ENCODE results near the gene SP1.
"Not testable (repeated sequence)": the region's sequence is repeated elsewhere in the genome, so short reads cannot be mapped to it uniquely, and the experiment has no call there.

The SP1 gene

DNA sequence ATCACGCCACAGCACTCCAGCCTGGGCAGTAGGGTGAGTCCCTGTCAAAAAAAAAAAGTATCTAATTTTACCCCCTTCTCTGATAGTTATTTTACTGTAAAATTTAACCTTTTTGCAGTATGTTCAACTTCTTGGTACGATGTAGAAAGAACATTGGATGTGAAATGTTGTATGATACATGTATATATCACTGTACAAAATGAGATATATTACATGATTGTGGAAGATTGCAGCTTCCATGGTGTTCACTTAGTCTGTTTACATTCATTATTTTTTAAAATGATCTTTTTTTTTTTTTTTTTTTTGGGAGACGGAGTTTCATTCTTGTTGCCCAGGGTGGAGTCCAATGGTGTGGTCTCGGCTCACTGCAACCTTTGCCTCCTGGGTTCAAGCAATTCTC is 9.0 kb downstream of the SP1 start:
- in situ Hi-C loops (cut with HindIII; ENCODE audit: low sequenced_read_pairs): no loop called here
- no peak overlapping the region for H3K4me3 ChIP-seq (ENCODE audit: low read depth, low read length)
- TF ChIP-seq, protein P1, sequence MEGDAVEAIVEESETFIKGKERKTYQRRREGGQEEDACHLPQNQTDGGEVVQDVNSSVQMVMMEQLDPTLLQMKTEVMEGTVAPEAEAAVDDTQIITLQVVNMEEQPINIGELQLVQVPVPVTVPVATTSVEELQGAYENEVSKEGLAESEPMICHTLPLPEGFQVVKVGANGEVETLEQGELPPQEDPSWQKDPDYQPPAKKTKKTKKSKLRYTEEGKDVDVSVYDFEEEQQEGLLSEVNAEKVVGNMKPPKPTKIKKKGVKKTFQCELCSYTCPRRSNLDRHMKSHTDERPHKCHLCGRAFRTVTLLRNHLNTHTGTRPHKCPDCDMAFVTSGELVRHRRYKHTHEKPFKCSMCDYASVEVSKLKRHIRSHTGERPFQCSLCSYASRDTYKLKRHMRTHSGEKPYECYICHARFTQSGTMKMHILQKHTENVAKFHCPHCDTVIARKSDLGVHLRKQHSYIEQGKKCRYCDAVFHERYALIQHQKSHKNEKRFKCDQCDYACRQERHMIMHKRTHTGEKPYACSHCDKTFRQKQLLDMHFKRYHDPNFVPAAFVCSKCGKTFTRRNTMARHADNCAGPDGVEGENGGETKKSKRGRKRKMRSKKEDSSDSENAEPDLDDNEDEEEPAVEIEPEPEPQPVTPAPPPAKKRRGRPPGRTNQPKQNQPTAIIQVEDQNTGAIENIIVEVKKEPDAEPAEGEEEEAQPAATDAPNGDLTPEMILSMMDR (IDR thresholded peaks at IDR 0.05; ENCODE audit: low read depth, low read length, missing control alignments): no peak

GRCh38 chr12:53389702-53390101 is 9.7 kb downstream of the SP1 start:
- TF ChIP-seq, protein P1 (IDR thresholded peaks at IDR 0.05; ENCODE audit: low read depth, low read length, missing control alignments): no peak
- in situ Hi-C loops (cut with HindIII; ENCODE audit: low sequenced_read_pairs): no loop called here
- no peak overlapping the region for H3K4me3 ChIP-seq (ENCODE audit: low read depth, low read length)
- DNase-seq (ENCODE audit: low read depth): no peak

More for the DNA sequence above, 9.0 kb downstream of the SP1 start:
- DNase-seq (ENCODE audit: low read depth): no peak

DNA sequence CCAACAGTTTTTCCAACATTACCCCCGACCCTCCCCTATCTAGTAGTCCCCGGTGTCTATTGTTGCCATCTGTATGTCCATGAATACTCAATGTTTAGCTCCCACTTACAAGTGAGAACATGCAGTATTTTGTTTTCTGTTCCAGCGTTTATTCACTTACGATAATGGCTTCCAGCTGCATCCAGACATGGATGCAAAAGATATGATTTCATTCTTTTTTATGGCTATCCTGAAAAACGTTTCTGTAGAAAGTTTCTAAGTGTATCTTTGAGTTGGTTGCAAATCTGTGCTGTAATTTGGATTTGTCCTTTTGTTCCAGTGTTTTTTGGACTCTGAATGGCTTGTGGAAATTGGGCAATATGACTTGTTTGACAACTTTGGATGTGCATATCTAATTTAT is 11.7 kb downstream of the SP1 start:
- DNase-seq (ENCODE audit: low read depth): no peak
- in situ Hi-C loops (cut with HindIII; ENCODE audit: low sequenced_read_pairs): no loop called here
- no peak overlapping the region for H3K4me3 ChIP-seq (ENCODE audit: low read depth, low read length)
- TF ChIP-seq, protein P1 (IDR thresholded peaks at IDR 0.05; ENCODE audit: low read depth, low read length, missing control alignments): no peak

DNA sequence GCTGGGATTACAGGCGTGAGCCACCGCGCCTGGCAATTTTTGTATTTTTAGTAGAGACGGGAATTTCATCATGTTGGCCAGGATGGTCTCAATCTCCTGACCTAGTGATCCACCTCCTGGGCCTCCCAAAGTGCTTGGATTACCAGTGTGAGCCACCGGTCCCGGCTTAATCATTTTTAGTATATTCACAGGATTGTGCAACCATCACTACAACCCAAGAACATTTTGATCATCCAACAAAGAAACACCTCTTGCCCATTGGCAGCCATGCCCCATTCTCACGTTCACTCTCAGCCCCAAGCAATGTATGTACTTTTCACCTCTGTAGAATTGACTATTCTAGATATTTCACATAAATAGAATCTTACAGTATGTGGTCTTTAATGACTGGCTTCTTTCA is 19.9 kb downstream of the SP1 start:
- TF ChIP-seq, protein P1 (IDR thresholded peaks at IDR 0.05; ENCODE audit: low read depth, low read length, missing control alignments): no peak
- DNase-seq (ENCODE audit: low read depth): no peak
- no peak overlapping the region for H3K4me3 ChIP-seq (ENCODE audit: low read depth, low read length)
- in situ Hi-C loops (cut with HindIII; ENCODE audit: low sequenced_read_pairs): no loop called here

DNA sequence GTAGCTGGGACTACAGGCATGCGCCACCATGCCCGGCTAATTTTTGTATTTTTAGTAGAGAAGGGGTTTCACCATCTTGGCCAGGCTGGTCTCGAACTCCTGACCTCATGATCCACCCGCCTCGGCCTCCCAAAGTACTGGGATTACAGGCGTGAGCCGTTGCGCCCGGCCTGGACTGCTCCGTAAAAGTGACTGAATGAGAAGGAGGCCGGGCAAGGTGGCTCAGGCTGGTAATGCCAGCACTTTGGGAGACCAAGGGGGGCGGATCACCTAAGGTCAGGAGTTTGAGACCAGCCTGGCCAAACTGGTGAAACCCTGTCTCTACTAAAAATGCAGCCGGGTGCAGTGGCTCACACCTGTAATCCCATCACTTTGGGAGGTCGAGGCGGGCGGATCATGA is 22.4 kb downstream of the SP1 start:
- in situ Hi-C loops (cut with HindIII; ENCODE audit: low sequenced_read_pairs); DNase-seq (ENCODE audit: low read depth); H3K4me3 ChIP-seq (ENCODE audit: low read depth, low read length): not testable (repeated sequence)

DNA sequence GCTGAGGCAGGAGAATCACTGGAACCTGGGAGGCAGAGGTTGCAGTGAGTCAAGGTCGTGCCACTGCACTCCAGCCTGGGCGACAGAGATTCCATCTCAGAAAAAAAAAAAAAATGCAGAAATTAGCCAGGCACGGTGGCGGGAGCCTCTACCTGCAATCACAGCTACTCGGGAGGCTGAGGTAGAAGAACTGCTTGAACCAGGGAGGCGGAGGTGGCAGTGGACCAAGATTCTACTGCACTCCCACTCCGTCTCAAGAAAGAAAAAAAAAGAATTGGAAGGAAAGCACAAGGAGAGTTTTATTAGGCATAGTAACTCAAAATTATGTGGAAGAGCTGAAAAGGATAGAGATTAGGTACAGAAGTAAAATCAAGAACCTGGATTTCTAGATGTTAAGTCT is 22.9 kb downstream of the SP1 start:
- in situ Hi-C loops (cut with HindIII; ENCODE audit: low sequenced_read_pairs): no loop called here
- H3K4me3 ChIP-seq (ENCODE audit: low read depth, low read length): no peak overlapping the region
- no peak for DNase-seq (ENCODE audit: low read depth)
- TF ChIP-seq, protein P1 (IDR thresholded peaks at IDR 0.05; ENCODE audit: low read depth, low read length, missing control alignments): no peak

- no peak overlapping the region for H3K4me3 ChIP-seq (ENCODE audit: low read depth, low read length)
- in situ Hi-C loops (cut with HindIII; ENCODE audit: low sequenced_read_pairs): no loop called here
- DNase-seq (ENCODE audit: low read depth): no peak
- TF ChIP-seq, protein P1 (IDR thresholded peaks at IDR 0.05; ENCODE audit: low read depth, low read length, missing control alignments): no peak
These were observed 31.0 kb downstream of the SP1 start for GRCh38 chr12:53410951-53411350.
